ENCODE results near the gene GPR137B. TPM values are rescaled to one million over a fixed set of nuclear protein-coding genes. Genes with fewer than 3 reads are reported as not detected.
A peak's percentile ranks its signal among the peaks of the same experiment; 100 is the strongest.

GPR137B gene
- total and polyA plus RNA-seq, 2 of the 8 experiments (the other 6 are each of a cell fraction or from before 2014, with no cell fraction given) = 6.9 to 7.7 TPM

DNA sequence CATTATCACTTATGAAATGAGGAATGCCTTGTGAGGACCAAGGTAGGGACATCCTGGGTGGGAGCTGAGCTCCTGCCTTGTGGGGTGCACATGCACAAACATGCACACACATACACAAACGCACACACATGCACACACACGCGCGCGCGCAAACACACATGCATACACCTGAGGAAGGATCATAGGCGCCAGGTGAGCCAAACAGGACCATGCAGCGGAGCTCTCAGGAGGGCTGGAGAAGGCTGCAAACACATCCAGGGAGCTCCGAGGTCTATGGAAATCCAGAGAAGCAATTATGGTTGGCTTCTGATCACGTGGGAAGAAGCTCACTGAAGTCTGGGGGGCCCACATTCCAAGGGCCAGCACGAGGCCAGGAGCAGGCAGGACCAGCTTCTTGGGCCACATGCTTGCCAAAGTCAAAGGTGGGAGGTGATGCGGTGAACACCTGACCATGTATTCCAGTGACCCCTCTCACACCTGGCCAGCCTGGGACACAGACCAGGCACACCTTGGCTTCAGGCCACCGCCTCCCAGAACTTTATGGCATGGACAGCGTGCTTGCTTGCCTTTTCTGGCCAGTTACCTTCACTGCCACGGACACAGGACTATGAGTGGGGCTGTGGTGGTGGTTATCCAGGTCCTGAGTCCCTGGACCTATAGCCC lies 13.6 kb downstream of the GPR137B start:
- H2AFZ ChIP-seq (ENCODE audit: low read length) = no peak overlapping the region
- H3K4me1 ChIP-seq (replicated peaks in 1 of 4; ENCODE audit: control insufficient read depth in 3 of 4, insufficient read depth in 4 of 4, low read length in 3 of 4) = peaks cover 0 to 4% (median 2%) of the 10 kb centered on the region in 4 experiments; a peak in 1 of 7 replicates
- FAIRE-seq = no peak
- 91% methylated on average over 15 of the region's 15 CpGs; no CpG with 5 or more reads in 1 of the 2 experiments for WGBS, 2 experiments (ENCODE audit: extremely low coverage in 1 of 2, insufficient coverage in 1 of 2, insufficient read length in 1 of 2, insufficient replicate concordance in 2 of 2, low coverage in 1 of 2, low lambda C conversion rate in 2 of 2, missing lambda C conversion rate in 1 of 2)
- H3K18ac ChIP-seq (ENCODE audit: extremely low read depth, low read length) = no peak overlapping the region
- no peak overlapping the region; a peak in 2 of 7 replicates for H3K9ac ChIP-seq (replicated peaks in 1 of 4; ENCODE audit: extremely low read depth in 1 of 4, low read depth in 3 of 4, low read length in 3 of 4)
- no peak overlapping the region for H2AK5ac ChIP-seq (ENCODE audit: low read depth, low read length)
- H3K27me3 ChIP-seq (replicated peaks in 1 of 4; ENCODE audit: control insufficient read depth in 3 of 4, extremely low read depth in 1 of 4, insufficient read depth in 3 of 4, low read length in 3 of 4) = no peaks in the 10 kb centered on the region
- no peak overlapping the region for H3K4me2 ChIP-seq (ENCODE audit: insufficient read depth in 1 of 2, low read depth in 2 of 2, low read length in 2 of 2)
- H3K56ac ChIP-seq (replicated peaks; ENCODE audit: insufficient read length, low read depth, low read length) = no peak overlapping the region
- no peak overlapping the region for H2BK20ac ChIP-seq (ENCODE audit: low read length)
- no peak overlapping the region for H2BK120ac ChIP-seq (replicated peaks; ENCODE audit: low read depth, low read length)
- peak overlapping the region; percentile 52; the same call in 1 of the 2 replicates for H2BK5ac ChIP-seq (ENCODE audit: low read depth, low read length)
- ChIA-PET CTCF (ENCODE audit: partially characterized antibody) (interaction anchor here (0.8 to 2.1 kb wide), 13 partner anchors 12 to 375 kb away, joined by 3 to 8 read pairs (median 5); no protein-coding TSS in a partner anchor), POLR2A (ENCODE audit: partially characterized antibody) (interaction anchor here (0.9 to 1.3 kb wide), 2 partner anchors 9 to 15 kb away, joined by 4 read pairs; no protein-coding TSS in a partner anchor)
- DNase-seq (ENCODE audit: low read depth in 1 of 2, low spot score in 2 of 2) = no peak
- no peaks in the 10 kb centered on the region for H3K36me3 ChIP-seq (ENCODE audit: control insufficient read depth in 2 of 4, insufficient read depth in 4 of 4, low read length in 3 of 4)
- peaks cover 0 to 10% of the 10 kb centered on the region in 2 experiments for H4K20me1 ChIP-seq (replicated peaks in 1 of 2; ENCODE audit: control insufficient read depth in 1 of 2, insufficient read depth in 2 of 2, low read length in 2 of 2)
- H3K79me1 ChIP-seq (ENCODE audit: low read depth, low read length) = peaks cover under 1% of the 10 kb centered on the region; the same call in 1 of the 2 replicates
- H2BK12ac ChIP-seq (ENCODE audit: low read depth, low read length) = no peak overlapping the region
- no peak overlapping the region for H2BK15ac ChIP-seq (ENCODE audit: low read length)
- H3K14ac ChIP-seq (ENCODE audit: insufficient read length) = no peak overlapping the region
- H3K9me3 ChIP-seq (ENCODE audit: insufficient read depth in 2 of 2, low read depth in 1 of 2, low read length in 1 of 2) = peaks cover 2 to 4% of the 10 kb centered on the region in 2 experiments; a peak in 3 of 4 replicates
- no peak overlapping the region for H3K4me3 ChIP-seq (ENCODE audit: extremely low read depth in 1 of 4, insufficient read depth in 2 of 4, low read depth in 3 of 4, low read length in 4 of 4)
- H3K23me2 ChIP-seq (ENCODE audit: low read depth, low read length) = no peaks in the 10 kb centered on the region
- no peak overlapping the region for H4K8ac ChIP-seq (ENCODE audit: extremely low read depth, insufficient read depth, low read length)
- no peak overlapping the region for H3K4ac ChIP-seq (replicated peaks; ENCODE audit: insufficient read length, low read depth, low read length)
- H4K91ac ChIP-seq (replicated peaks; ENCODE audit: insufficient read length, low read length) = no peak overlapping the region
- no peak overlapping the region for H3K23ac ChIP-seq (ENCODE audit: insufficient read length)
- H4K5ac ChIP-seq (ENCODE audit: insufficient read length, low read depth, low read length) = no peak overlapping the region
- no peak overlapping the region for H3K27ac ChIP-seq (ENCODE audit: low read depth, low read length)
- peaks cover 0 to 2% of the 10 kb centered on the region in 2 experiments; a peak in 1 of 4 replicates for H3K79me2 ChIP-seq (ENCODE audit: control insufficient read depth in 1 of 2, insufficient read depth in 2 of 2, low read length in 2 of 2)
- no peak for TF ChIP-seq EP300 (IDR thresholded peaks at IDR 0.05; ENCODE audit: borderline replicate concordance in 1 of 2, low read depth in 2 of 2, low read length in 2 of 2)
- no peak for TF ChIP-seq TAF1 (IDR thresholded peaks at IDR 0.05; ENCODE audit: low read depth, low read length)
- TF ChIP-seq PHF8 (conservative IDR thresholded peaks at IDR 0.05; ENCODE audit: low read depth, low read length) = no peak
- TF ChIP-seq, protein P1, sequence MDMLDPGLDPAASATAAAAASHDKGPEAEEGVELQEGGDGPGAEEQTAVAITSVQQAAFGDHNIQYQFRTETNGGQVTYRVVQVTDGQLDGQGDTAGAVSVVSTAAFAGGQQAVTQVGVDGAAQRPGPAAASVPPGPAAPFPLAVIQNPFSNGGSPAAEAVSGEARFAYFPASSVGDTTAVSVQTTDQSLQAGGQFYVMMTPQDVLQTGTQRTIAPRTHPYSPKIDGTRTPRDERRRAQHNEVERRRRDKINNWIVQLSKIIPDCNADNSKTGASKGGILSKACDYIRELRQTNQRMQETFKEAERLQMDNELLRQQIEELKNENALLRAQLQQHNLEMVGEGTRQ (IDR thresholded peaks at IDR 0.05; ENCODE audit: low read length) = no peak
- TF ChIP-seq TCF12 (IDR thresholded peaks at IDR 0.05; ENCODE audit: low read depth, low read length) = no peak
- no peak for TF ChIP-seq CBX8 (IDR thresholded peaks at IDR 0.05; ENCODE audit: borderline replicate concordance, low read depth, low read length)
- TF ChIP-seq CHD1 (IDR thresholded peaks at IDR 0.05; ENCODE audit: low read depth, low read length) = no peak
- no peak for TF ChIP-seq BACH1 (IDR thresholded peaks at IDR 0.05; ENCODE audit: low read length)
- no peak for TF ChIP-seq TAF7 (optimal IDR thresholded peaks at IDR 0.05; ENCODE audit: borderline replicate concordance, low read depth, low read length)
- TF ChIP-seq JUN (IDR thresholded peaks at IDR 0.05; ENCODE audit: low read depth, low read length) = no peak
- TF ChIP-seq SIN3A (conservative IDR thresholded peaks at IDR 0.05 in 1 of 2, IDR thresholded peaks at IDR 0.05 in 1 of 2; ENCODE audit: low read depth in 1 of 2, low read length in 2 of 2) = no peak
